Measurements from ENCODE around the gene TPCN1.

The TPCN1 gene

GRCh38 chr12:113298472-113298817 lies 77.2 kb downstream of the TPCN1 start:
- Histone ChIP-seq H3K79me2 (ENCODE audit: insufficient read depth, low read depth) (no peaks in the 10 kb centered on the region), H4K20me1 (ENCODE audit: insufficient read depth) (no peaks in the 10 kb centered on the region), H3K27ac (no peak overlapping the region), H2AFZ (ENCODE audit: low read depth) (no peak overlapping the region), H3K9ac (no peak overlapping the region), H3K36me3 (ENCODE audit: insufficient read depth) (no peaks in the 10 kb centered on the region), H3K4me3 (IDR thresholded peaks at IDR 0.05; ENCODE audit: insufficient read depth, low read depth, low read length) (no peak overlapping the region), H3K4me2 (no peak overlapping the region), H3K4me1 (ENCODE audit: low read depth, poor library complexity, severe bottlenecking) (no peaks in the 10 kb centered on the region), H3K27me3 (ENCODE audit: insufficient read depth, low read depth) (no peaks in the 10 kb centered on the region)
- no peak for TF ChIP-seq CTCF (conservative IDR thresholded peaks at IDR 0.05; ENCODE audit: low read depth, low read length)

GRCh38 chr12:113298861-113299545 lies 77.7 kb downstream of the TPCN1 start:
- H4K20me1 ChIP-seq (ENCODE audit: insufficient read depth): no peaks in the 10 kb centered on the region
- no peaks in the 10 kb centered on the region for H3K36me3 ChIP-seq (ENCODE audit: insufficient read depth)
- H3K9ac ChIP-seq: no peak overlapping the region
- H3K4me3 ChIP-seq (IDR thresholded peaks at IDR 0.05; ENCODE audit: insufficient read depth, low read depth, low read length): no peak overlapping the region
- no peaks in the 10 kb centered on the region for H3K27me3 ChIP-seq (ENCODE audit: insufficient read depth, low read depth)
- H3K4me1 ChIP-seq (ENCODE audit: low read depth, poor library complexity, severe bottlenecking): no peaks in the 10 kb centered on the region
- H3K27ac ChIP-seq: no peak overlapping the region
- H3K79me2 ChIP-seq (ENCODE audit: insufficient read depth, low read depth): no peaks in the 10 kb centered on the region
- H2AFZ ChIP-seq (ENCODE audit: low read depth): no peak overlapping the region
- no peak for TF ChIP-seq CTCF (conservative IDR thresholded peaks at IDR 0.05; ENCODE audit: low read depth, low read length)
- no peak overlapping the region for H3K4me2 ChIP-seq

GRCh38 chr12:113299619-113300237 lies 78.5 kb downstream of the TPCN1 start:
- Histone ChIP-seq H3K27ac (no peak overlapping the region), H3K79me2 (ENCODE audit: insufficient read depth, low read depth) (no peaks in the 10 kb centered on the region), H3K4me2 (no peak overlapping the region), H3K4me1 (ENCODE audit: low read depth, poor library complexity, severe bottlenecking) (no peaks in the 10 kb centered on the region), H3K27me3 (ENCODE audit: insufficient read depth, low read depth) (no peaks in the 10 kb centered on the region), H3K4me3 (IDR thresholded peaks at IDR 0.05; ENCODE audit: insufficient read depth, low read depth, low read length) (no peak overlapping the region), H2AFZ (ENCODE audit: low read depth) (no peak overlapping the region), H3K36me3 (ENCODE audit: insufficient read depth) (no peaks in the 10 kb centered on the region), H4K20me1 (ENCODE audit: insufficient read depth) (no peaks in the 10 kb centered on the region), H3K9ac (no peak overlapping the region)
- TF ChIP-seq CTCF (conservative IDR thresholded peaks at IDR 0.05; ENCODE audit: low read depth, low read length): no peak

- Histone ChIP-seq H3K4me1 (ENCODE audit: low read depth, poor library complexity, severe bottlenecking) (no peaks in the 10 kb centered on the region), H3K36me3 (ENCODE audit: insufficient read depth) (no peaks in the 10 kb centered on the region), H4K20me1 (ENCODE audit: insufficient read depth) (no peaks in the 10 kb centered on the region), H3K4me3 (IDR thresholded peaks at IDR 0.05; ENCODE audit: insufficient read depth, low read depth, low read length) (no peak overlapping the region), H2AFZ (ENCODE audit: low read depth) (no peak overlapping the region), H3K9ac (no peak overlapping the region), H3K79me2 (ENCODE audit: insufficient read depth, low read depth) (no peaks in the 10 kb centered on the region), H3K27me3 (ENCODE audit: insufficient read depth, low read depth) (no peaks in the 10 kb centered on the region), H3K27ac (no peak overlapping the region), H3K4me2 (no peak overlapping the region)
- TF ChIP-seq CTCF (conservative IDR thresholded peaks at IDR 0.05; ENCODE audit: low read depth, low read length): no peak
Observed at GRCh38 chr12:113301811-113302210, 80.5 kb downstream of the TPCN1 start.

All from KMS-11 (cell line).